Measurements from ENCODE around the gene PLXNA4. TPM values are rescaled to one million over a fixed set of nuclear protein-coding genes. Genes with fewer than 3 reads are reported as not detected.

PLXNA4 gene
- total and polyA plus RNA-seq, 2 donors from 2014 or later: 0.17 to 3.5 TPM

- H3K9ac ChIP-seq (ENCODE audit: low read length in 3 of 3): no peak overlapping the region
- FAIRE-seq: no peak
- no peaks in the 10 kb centered on the region for H3K27me3 ChIP-seq (ENCODE audit: control insufficient read depth, insufficient read depth, low read length)
- intact Hi-C loops (cut with DNase I): loop anchor here (5.0 kb wide), 1 partner anchor 264 kb away; no protein-coding TSS in a partner anchor
- no peaks in the 10 kb centered on the region for H3K9me3 ChIP-seq (ENCODE audit: control insufficient read depth in 2 of 3, insufficient read depth in 1 of 3, low read length in 3 of 3)
- no peaks in the 10 kb centered on the region for H3K36me3 ChIP-seq (ENCODE audit: control insufficient read depth in 2 of 3, insufficient read depth in 3 of 3, low read length in 3 of 3)
- no peaks in the 10 kb centered on the region for H3K4me1 ChIP-seq (ENCODE audit: control insufficient read depth in 2 of 3, insufficient read depth in 2 of 3, low read depth in 1 of 3, low read length in 3 of 3)
- TF ChIP-seq CTCF (IDR thresholded peaks at IDR 0.05; ENCODE audit: borderline replicate concordance, extremely low read depth, insufficient read depth): peak; percentile 97
- H3K27ac ChIP-seq (ENCODE audit: low read depth in 2 of 2, low read length in 2 of 2): no peak overlapping the region
- peak overlapping the region in 1 of 3 donors; percentile 5 for H3K4me3 ChIP-seq (ENCODE audit: low read length in 3 of 3)
- DNase-seq: peak; percentile 91 to 95 (median 93)
These were observed 257.6 kb downstream of the PLXNA4 start for GRCh38 chr7:132318352-132319318.

GRCh38 chr7:132317701-132318351 is 258.4 kb downstream of the PLXNA4 start:
- TF ChIP-seq CTCF (IDR thresholded peaks at IDR 0.05; ENCODE audit: borderline replicate concordance, extremely low read depth, insufficient read depth): no peak
- DNase-seq (peak in 4 of 5 donors; percentile 34 to 61 (median 48)), FAIRE-seq (no peak)
- no peaks in the 10 kb centered on the region for H3K9me3 ChIP-seq (ENCODE audit: control insufficient read depth in 2 of 3, insufficient read depth in 1 of 3, low read length in 3 of 3)
- no peak overlapping the region for H3K9ac ChIP-seq (ENCODE audit: low read length in 3 of 3)
- H3K27me3 ChIP-seq (ENCODE audit: control insufficient read depth, insufficient read depth, low read length): no peaks in the 10 kb centered on the region
- H3K4me3 ChIP-seq (ENCODE audit: low read length in 3 of 3): no peak overlapping the region
- H3K36me3 ChIP-seq (ENCODE audit: control insufficient read depth in 2 of 3, insufficient read depth in 3 of 3, low read length in 3 of 3): no peaks in the 10 kb centered on the region
- no peaks in the 10 kb centered on the region for H3K4me1 ChIP-seq (ENCODE audit: control insufficient read depth in 2 of 3, insufficient read depth in 2 of 3, low read depth in 1 of 3, low read length in 3 of 3)
- H3K27ac ChIP-seq (ENCODE audit: low read depth in 2 of 2, low read length in 2 of 2): no peak overlapping the region
- intact Hi-C loops (cut with DNase I): loop anchor here (5.0 kb wide), 1 partner anchor 264 kb away; no protein-coding TSS in a partner anchor

GRCh38 chr7:132312531-132313055 is 263.7 kb downstream of the PLXNA4 start:
- no peak for TF ChIP-seq CTCF (IDR thresholded peaks at IDR 0.05; ENCODE audit: borderline replicate concordance, extremely low read depth, insufficient read depth)
- intact Hi-C loops (cut with DNase I): no loop called here
- Histone ChIP-seq H3K9me3 (ENCODE audit: control insufficient read depth in 2 of 3, insufficient read depth in 1 of 3, low read length in 3 of 3) (no peaks in the 10 kb centered on the region), H3K27me3 (ENCODE audit: control insufficient read depth, insufficient read depth, low read length) (no peaks in the 10 kb centered on the region), H3K9ac (ENCODE audit: low read length in 3 of 3) (no peak overlapping the region), H3K27ac (ENCODE audit: low read depth in 2 of 2, low read length in 2 of 2) (no peak overlapping the region), H3K4me1 (ENCODE audit: control insufficient read depth in 2 of 3, insufficient read depth in 2 of 3, low read depth in 1 of 3, low read length in 3 of 3) (no peaks in the 10 kb centered on the region), H3K36me3 (ENCODE audit: control insufficient read depth in 2 of 3, insufficient read depth in 3 of 3, low read length in 3 of 3) (no peaks in the 10 kb centered on the region), H3K4me3 (ENCODE audit: low read length in 3 of 3) (no peak overlapping the region)
- FAIRE-seq: no peak
- DNase-seq: peak in 1 of 5 donors; percentile 23
